K562 (cell line): ENCODE results near the gene NRP2. TPM values are rescaled to one million over a fixed set of nuclear protein-coding genes. Genes with fewer than 3 reads are reported as not detected.

Experiments used
- ATAC-seq: fragments of 200-7000 bp; cut with Tn5 transposase; 3 replicates; pipeline ENCODE4 v1.9.1; 2020; ENCODE audit warnings: moderate library complexity
- BruUV-seq: library from RNA; stranded (reverse); fragments of 400-500 nt; replicated peaks from 2 replicates; lab custom pipeline; 2021; lab: Mats Ljungman, UMichigan
- CTCF ChIA-PET: fragments of 300-600 bp; formaldehyde crosslinking; extraction: SDS; loops from one replicate; lab custom pipeline; 2021; ENCODE audit warnings: low intra/inter-chr PET ratio; lab: Yijun Ruan, JAX
- POLR2A ChIA-PET: fragments of 300-600, 350-650 bp; sonication (Branson Sonifier 250); formaldehyde crosslinking; extraction: SDS; loops from one replicate; lab custom pipeline; 2021; ENCODE audit warnings: antibody characterized with exemption, inconsistent platforms; lab: Yijun Ruan, JAX
- DNase-seq, 4 experiments: peaks; one replicate each; pipeline versions ENCODE4 v3.0.0 to v3.0.0-alpha.2; 2011 to 2018; ENCODE audit warnings: low spot score in 3 of 4, mixed read lengths in 3 of 4; ENCODE audit errors: extremely low read depth in 1 of 4
- FAIRE-seq: peaks from 2 replicates; lab custom pipeline; 2011; peaks lifted over from hg19 to GRCh38; lab: Jason Lieb, UNC
- H2AFZ ChIP-seq: 2 replicates; pipeline ENCODE4 v1.6.0; 2011; ENCODE audit warnings: low read depth, low read length, control low read depth, inconsistent platforms
- H3K27ac ChIP-seq: fragments of 200-600 bp; 3 replicates; pipeline ENCODE4 v1.8.0; 2011; ENCODE audit warnings: low read depth, mild to moderate bottlenecking, control low read depth, inconsistent platforms, low read length, moderate library complexity, mixed read lengths; ENCODE audit errors: extremely low read depth
- H3K27me3 ChIP-seq, 2 experiments: fragments of 300-600 bp in 1 of 2; 2 replicates in 1 of 2; 3 replicates in 1 of 2; pipeline versions ENCODE4 v1.6.0 to v1.8.0; 2011; ENCODE audit warnings: inconsistent platforms in 2 of 2, low read length in 2 of 2, mild to moderate bottlenecking in 1 of 2, mixed read lengths in 1 of 2, moderate library complexity in 1 of 2; ENCODE audit not compliant: control insufficient read depth in 2 of 2, insufficient read depth in 2 of 2
- H3K36me3 ChIP-seq: fragments of 300-600 bp; 3 replicates; pipeline ENCODE4 v1.8.0; 2011; ENCODE audit warnings: mild to moderate bottlenecking, low read length, inconsistent platforms; ENCODE audit not compliant: control insufficient read depth, insufficient read depth
- H3K4me1 ChIP-seq, 2 experiments: fragments of 200-600 bp in 1 of 2; replicated peaks in 1 of 2; 2 replicates in 1 of 2; 3 replicates in 1 of 2; pipeline versions ENCODE4 v1.5.1 to v1.8.0; 2011; ENCODE audit warnings: inconsistent platforms in 2 of 2, low read length in 2 of 2, mild to moderate bottlenecking in 1 of 2, mixed read lengths in 1 of 2, moderate library complexity in 1 of 2; ENCODE audit not compliant: control insufficient read depth in 2 of 2, insufficient read depth in 2 of 2
- H3K4me2 ChIP-seq: 2 replicates; pipeline ENCODE4 v1.6.1; 2011; ENCODE audit warnings: low read length, control low read depth, inconsistent platforms, mixed read lengths; ENCODE audit not compliant: insufficient read depth
- H3K4me3 ChIP-seq: fragments of 200-600 bp; sonication (generic), shearing (Covaris generic); 2 replicates; pipeline ENCODE4 v1.5.1; 2016; ENCODE audit warnings: control low read depth, inconsistent platforms
- H3K79me2 ChIP-seq: fragments of 200-600 bp; 3 replicates; pipeline ENCODE4 v1.8.0; 2011; ENCODE audit warnings: low read length, inconsistent platforms; ENCODE audit not compliant: control insufficient read depth, insufficient read depth
- H3K9ac ChIP-seq, 2 experiments: 2 replicates each; pipeline versions ENCODE4 v1.6.0 to v1.6.1; 2011; ENCODE audit warnings: low read depth in 2 of 2, low read length in 2 of 2, control low read depth in 1 of 2, inconsistent platforms in 1 of 2, mild to moderate bottlenecking in 1 of 2, mixed read lengths in 1 of 2; ENCODE audit not compliant: insufficient read depth in 1 of 2
- H3K9me1 ChIP-seq: one replicate; pipeline ENCODE4 v1.6.0; 2011; ENCODE audit warnings: inconsistent platforms, mild to moderate bottlenecking, low read length, moderate library complexity; ENCODE audit not compliant: control insufficient read depth, insufficient read depth
- H3K9me3 ChIP-seq: replicated peaks from 2 replicates; pipeline ENCODE4 v1.5.1; 2011; ENCODE audit warnings: low read depth, low read length, inconsistent platforms; ENCODE audit not compliant: control insufficient read depth, insufficient read depth
- H4K20me1 ChIP-seq: replicated peaks from 2 replicates; pipeline ENCODE4 v1.6.1; 2011; ENCODE audit warnings: low read length, inconsistent platforms, mixed read lengths; ENCODE audit not compliant: control insufficient read depth, insufficient read depth
- ARID1B ChIP-seq: fragments of 450-650 bp; IDR thresholded peaks from 2 replicates; pipeline ENCODE4 v1.6.1; 2016; ENCODE audit warnings: antibody characterized with exemption, mild to moderate bottlenecking, inconsistent platforms
- ARID3A ChIP-seq: IDR thresholded peaks from 2 replicates; pipeline ENCODE4 v1.6.1; 2012; ENCODE audit warnings: low read depth, low read length, improper control_type of control experiment, borderline replicate concordance
- BMI1 ChIP-seq: fragments of 150-350 bp; IDR thresholded peaks from 2 replicates; pipeline ENCODE4 v1.6.1; 2014; ENCODE audit warnings: low read length
- FOSL1 ChIP-seq: fragments of 200-800 bp; sonication (Bioruptor generic); conservative IDR thresholded peaks from 2 replicates; pipeline ENCODE4 v1.6.1; 2016; ENCODE audit warnings: missing genetic modification characterization, missing compliant biosample characterization
- RFX1 ChIP-seq: fragments of 450-650 bp; IDR thresholded peaks from 2 replicates; pipeline ENCODE4 v1.6.1; 2016; ENCODE audit warnings: mild to moderate bottlenecking, moderate library complexity
- ZBTB40 ChIP-seq, 2 experiments: fragments of 450-650 bp in 1 of 2; sonication (generic) in 1 of 2; formaldehyde crosslinking in 1 of 2; IDR thresholded peaks; 2 replicates each; pipeline versions ENCODE4 v1.7.1 to v1.9.0; 2016 to 2022; ENCODE audit warnings: inconsistent platforms in 1 of 2, mild to moderate bottlenecking in 1 of 2, missing genetic modification reagents in 1 of 2
- ZNF436 ChIP-seq: fragments of 250-450, 450-650 bp; sonication (Bioruptor Pico); formaldehyde crosslinking; IDR thresholded peaks from 2 replicates; pipeline ENCODE4 v1.7.0; 2020; ENCODE audit warnings: mild to moderate bottlenecking
- WGBS: fragments of 100-300 bp; shearing (Covaris generic); methylation state at CpG from one replicate; pipeline ENCODE4 v1.1.6; 2016; ENCODE audit warnings: low coverage, mixed read lengths; ENCODE audit not compliant: insufficient coverage; ENCODE audit errors: missing lambda C conversion rate; 5-methylcytosine and 5-hydroxymethylcytosine counted together
- in situ Hi-C: fragments of 300-500 bp; cut with MboI; formaldehyde crosslinking; loops from 4 replicates; pipeline ENCODE4 v1.15.0; 2018; ENCODE audit warnings: inconsistent platforms, mixed read lengths
- intact Hi-C: fragments of 100-400 bp; cut with micrococcal nuclease; formaldehyde crosslinking; loops from 2 replicates; pipeline ENCODE4 v1.14.2; 2022
- polyA plus RNA-seq, 8 experiments: library from polyadenylated mRNA; depleted of rRNA in 4 of 8; stranded (reverse) in 5 of 8; unstranded in 3 of 8; fragments of >200 nt; fragmentation: Nextera tagmentation in 2 of 8; fragmentation: Illumina TruSeq in 1 of 8; extraction: Ambion mirVana in 2 of 8; extraction: Trizol in 1 of 8; gene quantifications; 2 replicates each; pipeline versions ENCODE4 v1.2.1 to v1.2.3, GENCODE V29; 2011 to 2014; ENCODE audit warnings: inconsistent platforms in 1 of 8, missing spikeins in 1 of 8
- total RNA-seq, 7 experiments: library from RNA; depleted of rRNA in 6 of 7; stranded (reverse); fragments of >200 nt in 6 of 7; fragmentation: Illumina TruSeq in 2 of 7; extraction: Trizol in 2 of 7; gene quantifications; 2 replicates each; pipeline versions ENCODE4 v1.2.1 to v1.2.3, GENCODE V29; 2011 to 2021; ENCODE audit warnings: low replicate concordance in 1 of 7

Gene NRP2
- total and polyA plus RNA-seq, 9 of the 15 experiments (the other 6 are each of a cell fraction or from before 2014, with no cell fraction given): 0.05 to 0.31 (median 0.15) TPM; not detected in 5

GRCh38 chr2:205752924-205753323 lies 70.6 kb downstream of the NRP2 start:
- Histone ChIP-seq H3K4me1 (no peaks in the 10 kb centered on the region), H2AFZ (no peak overlapping the region), H3K4me3 (no peak overlapping the region), H3K9ac (no peak overlapping the region), H3K9me1 (no peaks in the 10 kb centered on the region), H3K27me3 (peaks cover 0 to 27% of the 10 kb centered on the region in 2 experiments; a peak in 3 of 5 replicates), H3K4me2 (no peak overlapping the region), H3K27ac (no peak overlapping the region), H4K20me1 (no peaks in the 10 kb centered on the region), H3K36me3 (no peaks in the 10 kb centered on the region), H3K9me3 (no peaks in the 10 kb centered on the region), H3K79me2 (no peaks in the 10 kb centered on the region)
- FAIRE-seq: no peak
- ATAC-seq: no peak
- BruUV-seq: no TSS peak
- intact Hi-C loops: no loop called here
- 2% methylated on average over 5 of the region's 8 CpGs for WGBS
- no peak for TF ChIP-seq FOSL1 (tag)
- TF ChIP-seq ARID1B: no peak
- TF ChIP-seq BMI1: no peak
- TF ChIP-seq ZNF436 (CRISPR knock-in tag): no peak
- TF ChIP-seq RFX1: no peak
- no peak for TF ChIP-seq ZBTB40 (IDR thresholded peaks at IDR 0.05)
- TF ChIP-seq ZBTB40 (CRISPR knock-in tag; IDR thresholded peaks at IDR 0.05): no peak
- no peak for TF ChIP-seq ARID3A
- in situ Hi-C loops: no loop called here
- POLR2A ChIA-PET: no interaction called here
- DNase-seq: no peak
- CTCF ChIA-PET: no interaction called here
